Hepatocyte (in vitro differentiated cells): Measurements from ENCODE around the gene ACOXL. TPM values are rescaled to one million over a fixed set of nuclear protein-coding genes. Genes with fewer than 3 reads are reported as not detected.
"Not testable (repeated sequence)": the region's sequence is repeated elsewhere in the genome, so short reads cannot be mapped to it uniquely, and the experiment has no call there.

Experiments used
- DNase-seq: peaks from one replicate; pipeline ENCODE4 v3.0.0-alpha.2; 2016; ENCODE audit warnings: low spot score
- H2AFZ ChIP-seq: fragments of 200-600 bp; sonication (generic); 2 replicates; pipeline ENCODE4 v1.6.0; 2016; ENCODE audit warnings: antibody characterized with exemption, mild to moderate bottlenecking
- H3K27ac ChIP-seq: fragments of 200-600 bp; sonication (generic); 2 replicates; pipeline ENCODE4 v1.5.1; 2016; ENCODE audit warnings: mild to moderate bottlenecking
- H3K27me3 ChIP-seq: fragments of 200-600 bp; sonication (generic); 2 replicates; pipeline ENCODE4 v1.6.1; 2016
- H3K36me3 ChIP-seq: fragments of 200-600 bp; sonication (generic); replicated peaks from 2 replicates; pipeline ENCODE4 v1.5.1; 2016; ENCODE audit warnings: low read depth; ENCODE audit not compliant: insufficient read depth
- H3K4me1 ChIP-seq: fragments of 200-600 bp; sonication (generic); 2 replicates; pipeline ENCODE4 v1.5.1; 2016; ENCODE audit warnings: mild to moderate bottlenecking, moderate library complexity; ENCODE audit not compliant: insufficient read depth
- H3K4me2 ChIP-seq: fragments of 200-600 bp; sonication (generic); 2 replicates; pipeline ENCODE4 v1.6.0; 2016
- H3K4me3 ChIP-seq: fragments of 200-600 bp; sonication (generic); 2 replicates; pipeline ENCODE4 v1.5.1; 2016; ENCODE audit warnings: mild to moderate bottlenecking
- H3K79me2 ChIP-seq: fragments of 200-600 bp; sonication (generic); 2 replicates; pipeline ENCODE4 v1.6.0; 2017; ENCODE audit warnings: mild to moderate bottlenecking
- H3K9me2 ChIP-seq: fragments of 200-600 bp; sonication (generic); replicated peaks from 2 replicates; pipeline ENCODE4 v1.6.0; 2017; ENCODE audit warnings: mild to moderate bottlenecking; ENCODE audit not compliant: insufficient read depth
- H3K9me3 ChIP-seq: fragments of 200-600 bp; sonication (generic); 2 replicates; pipeline ENCODE4 v1.5.1; 2016; ENCODE audit warnings: low read depth, mild to moderate bottlenecking
- H4K20me1 ChIP-seq: fragments of 200-600 bp; sonication (generic); 2 replicates; pipeline ENCODE4 v1.6.0; 2016; ENCODE audit warnings: mild to moderate bottlenecking; ENCODE audit not compliant: insufficient read depth, poor library complexity, severe bottlenecking
- CTCF ChIP-seq: fragments of 200-600 bp; sonication (generic); IDR thresholded peaks from 2 replicates; pipeline ENCODE4 v1.5.1; 2016; ENCODE audit warnings: antibody characterized with exemption, mild to moderate bottlenecking; ENCODE audit not compliant: poor library complexity
- EZH2 ChIP-seq: fragments of 200-600 bp; sonication (generic); IDR thresholded peaks from 2 replicates; pipeline ENCODE4 v1.6.1; 2016; ENCODE audit warnings: antibody characterized with exemption, mild to moderate bottlenecking, borderline replicate concordance
- EZH2phosphoT487 ChIP-seq: fragments of 200-600 bp; sonication (generic); IDR thresholded peaks from one replicate; pipeline ENCODE4 v1.6.1; 2018; ENCODE audit warnings: antibody characterized with exemption, mild to moderate bottlenecking, low read depth, moderate library complexity; ENCODE audit not compliant: unreplicated experiment, severe bottlenecking
- WGBS: methylation state at CpG from one replicate; pipeline ENCODE4 v1.1.6; 2016; ENCODE audit warnings: low lambda C conversion rate; ENCODE audit errors: missing lambda C conversion rate; 5-methylcytosine and 5-hydroxymethylcytosine counted together
- polyA plus RNA-seq: library from polyadenylated mRNA; unstranded; fragments of >200 nt; fragmentation: Nextera tagmentation; extraction: Ambion mirVana; gene quantifications from 2 replicates; pipeline ENCODE4 v1.2.1, GENCODE V29; 2016
- total RNA-seq: library from RNA; depleted of rRNA; stranded (reverse); fragments of >200 nt; gene quantifications from 2 replicates; pipeline ENCODE4 v1.2.3, GENCODE V29; 2014

ACOXL gene
- total and polyA plus RNA-seq, 2 experiments from 2014 or later: 0.23 to 1.1 TPM

DNA sequence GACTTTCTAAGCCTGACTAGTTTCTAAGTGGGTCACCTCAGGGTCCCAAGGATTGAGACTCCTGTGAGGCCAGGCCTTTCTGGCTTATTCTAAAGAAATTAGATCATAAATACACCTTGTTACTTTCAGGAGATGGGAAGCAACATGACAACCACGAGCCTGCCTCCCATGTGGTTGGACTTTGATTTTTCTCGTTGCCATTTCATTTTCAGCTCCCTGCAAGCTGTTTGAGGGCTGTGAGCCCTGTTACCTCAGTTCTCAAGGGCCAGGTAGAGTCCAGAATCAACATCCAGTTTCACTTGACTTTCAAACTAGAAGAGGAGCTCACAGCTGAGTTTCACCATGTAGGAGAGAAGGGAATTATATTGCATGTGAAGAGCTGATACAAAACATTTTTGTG, 228.6 kb downstream of the ACOXL start:
- H3K4me3 ChIP-seq: no peak overlapping the region
- WGBS: 63% methylated on average over 2 of the region's 2 CpGs
- no peaks in the 10 kb centered on the region for H3K9me2 ChIP-seq
- no peaks in the 10 kb centered on the region for H3K27me3 ChIP-seq
- no peaks in the 10 kb centered on the region for H3K79me2 ChIP-seq
- H3K36me3 ChIP-seq: no peaks in the 10 kb centered on the region
- H3K27ac ChIP-seq: peak overlapping the region; percentile 20
- H3K9me3 ChIP-seq: no peaks in the 10 kb centered on the region
- no peak for DNase-seq
- no peak overlapping the region for H3K4me2 ChIP-seq
- no peak overlapping the region for H2AFZ ChIP-seq
- no peaks in the 10 kb centered on the region for H3K4me1 ChIP-seq
- TF ChIP-seq CTCF: no peak
- no peak for TF ChIP-seq EZH2
- TF ChIP-seq EZH2phosphoT487: no peak
- no peaks in the 10 kb centered on the region for H4K20me1 ChIP-seq

DNA sequence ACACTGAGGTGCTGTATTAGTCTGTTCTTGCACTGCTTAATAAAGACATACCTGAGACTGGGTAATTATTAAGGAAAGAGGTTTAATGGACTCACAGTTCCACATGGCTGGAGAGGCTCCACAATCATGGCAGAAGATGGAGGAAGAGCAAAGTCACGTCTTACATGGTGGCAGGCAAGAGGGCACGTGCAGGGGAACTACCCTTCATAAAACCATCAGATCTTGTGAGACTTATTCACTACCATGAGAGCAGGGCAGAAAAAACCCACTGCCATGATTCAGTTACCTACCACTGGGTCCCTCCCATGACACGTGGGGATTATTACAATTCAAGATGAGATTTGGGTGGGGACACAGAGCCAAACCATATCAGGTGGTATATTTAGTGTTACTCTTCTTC, 229.3 kb downstream of the ACOXL start:
- not testable (repeated sequence) for H3K27ac ChIP-seq

GRCh38 chr2:110969696-110970095, 237.3 kb downstream of the ACOXL start:
- 90% methylated on average over 2 of the region's 2 CpGs for WGBS
- no peak overlapping the region for H3K4me3 ChIP-seq
- no peak for TF ChIP-seq EZH2
- TF ChIP-seq CTCF: no peak
- no peak for TF ChIP-seq EZH2phosphoT487

More for the DNA sequence above, 229.3 kb downstream of the ACOXL start:
- H3K4me3 ChIP-seq, H3K9me3 ChIP-seq, H3K4me1 ChIP-seq, H3K9me2 ChIP-seq, H3K79me2 ChIP-seq, H4K20me1 ChIP-seq, H3K36me3 ChIP-seq, H3K4me2 ChIP-seq, H2AFZ ChIP-seq, H3K27me3 ChIP-seq, DNase-seq: not testable (repeated sequence)
- WGBS: 100% methylated on average over 3 of the region's 3 CpGs

DNA sequence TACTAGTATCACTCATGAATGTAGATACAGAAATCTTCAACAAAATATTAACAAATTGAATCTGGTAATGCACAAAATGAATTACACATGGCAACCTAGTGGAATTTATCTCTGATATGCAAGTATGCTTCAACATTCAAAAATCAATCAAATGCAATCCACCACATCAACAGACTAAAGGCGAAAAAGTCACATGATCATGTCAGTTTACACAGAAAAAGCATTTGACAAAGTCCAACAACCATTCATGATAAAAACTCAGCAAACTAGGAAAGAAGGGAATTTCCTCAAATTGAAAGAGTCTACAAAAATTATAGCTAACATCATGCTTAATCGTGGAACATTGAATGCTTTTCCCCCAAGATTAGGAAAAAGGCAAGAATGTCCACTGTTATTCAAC, 237.8 kb downstream of the ACOXL start:
- 68% methylated on average over 2 of the region's 2 CpGs for WGBS

More at GRCh38 chr2:110969696-110970095, 237.3 kb downstream of the ACOXL start:
- Histone ChIP-seq H3K27ac (no peak overlapping the region), H2AFZ (no peak overlapping the region), H3K9me2 (no peaks in the 10 kb centered on the region), H3K36me3 (no peaks in the 10 kb centered on the region), H3K9me3 (no peaks in the 10 kb centered on the region), H3K79me2 (no peaks in the 10 kb centered on the region), H3K4me1 (no peaks in the 10 kb centered on the region), H4K20me1 (no peaks in the 10 kb centered on the region), H3K27me3 (no peaks in the 10 kb centered on the region), H3K4me2 (no peak overlapping the region)
- no peak for DNase-seq

More for the DNA sequence above, 237.8 kb downstream of the ACOXL start:
- Histone ChIP-seq H3K27ac (no peak overlapping the region), H3K4me2 (no peak overlapping the region), H4K20me1 (no peaks in the 10 kb centered on the region), H2AFZ (no peak overlapping the region), H3K9me3 (no peaks in the 10 kb centered on the region), H3K27me3 (no peaks in the 10 kb centered on the region), H3K9me2 (no peaks in the 10 kb centered on the region), H3K79me2 (no peaks in the 10 kb centered on the region), H3K4me3 (no peak overlapping the region), H3K36me3 (no peaks in the 10 kb centered on the region), H3K4me1 (no peaks in the 10 kb centered on the region)
- no peak for DNase-seq
- TF ChIP-seq EZH2phosphoT487 (no peak), EZH2 (no peak), CTCF (no peak)
